ENCODE results near the gene RFK. TPM values are rescaled to one million over a fixed set of nuclear protein-coding genes. Genes with fewer than 3 reads are reported as not detected.

RFK gene
- total and polyA plus RNA-seq, 9 of the 15 experiments (the other 6 are each of a cell fraction or from before 2014, with no cell fraction given): 3.8 to 51.1 (median 14.8) TPM

GRCh38 chr9:76353280-76353679 is 40.9 kb downstream of the RFK start (continued):
- no peak for TF ChIP-seq FUS (optimal IDR thresholded peaks at IDR 0.05; ENCODE audit: low read depth, low read length)
- peak; percentile 86 to 89 for TF ChIP-seq KDM1A (IDR thresholded peaks at IDR 0.05)
- peak; percentile 48; the same call in 1 of the 2 replicates for TF ChIP-seq TEAD4 (IDR thresholded peaks at IDR 0.05; ENCODE audit: low read length)
- no peak for TF ChIP-seq TEAD4 (CRISPR knock-in tag; IDR thresholded peaks at IDR 0.05; ENCODE audit: borderline replicate concordance)
- TF ChIP-seq ILK (tag; IDR thresholded peaks at IDR 0.05; ENCODE audit: borderline replicate concordance, low read depth): no peak
- TF ChIP-seq ZNF282 (CRISPR knock-in tag; IDR thresholded peaks at IDR 0.05): no peak
- no peak for TF ChIP-seq ZEB2 (IDR thresholded peaks at IDR 0.05)
- TF ChIP-seq FOS (IDR thresholded peaks at IDR 0.05; ENCODE audit: extremely low read depth, insufficient read length): no peak
- TF ChIP-seq CBFA2T2 (conservative IDR thresholded peaks at IDR 0.05): peak; percentile 11; the same call in 1 of the 2 replicates
- no peak for TF ChIP-seq ZNF778 (CRISPR knock-in tag; IDR thresholded peaks at IDR 0.05)
- TF ChIP-seq TSHZ1 (CRISPR knock-in tag; IDR thresholded peaks at IDR 0.05): no peak
- TF ChIP-seq GTF3C2 (IDR thresholded peaks at IDR 0.05; ENCODE audit: borderline replicate concordance, extremely low read depth, insufficient read length): no peak
- no peak for TF ChIP-seq GTF2B (IDR thresholded peaks at IDR 0.05; ENCODE audit: extremely low read depth, insufficient read length)
- TF ChIP-seq RBM34 (IDR thresholded peaks at IDR 0.05; ENCODE audit: borderline replicate concordance, insufficient read depth, low read length): no peak
- no peak for TF ChIP-seq E2F1 (CRISPR knock-in tag; IDR thresholded peaks at IDR 0.05)
- TF ChIP-seq AFF4 (CRISPR knock-in tag; IDR thresholded peaks at IDR 0.05): no peak
